ENCODE data around the gene FUT1. TPM values are rescaled to one million over a fixed set of nuclear protein-coding genes. Genes with fewer than 3 reads are reported as not detected.

FUT1 gene
- total and polyA plus RNA-seq, 9 of the 15 experiments (the other 6 are each of a cell fraction or from before 2014, with no cell fraction given): 2.3 to 18.5 (median 8.8) TPM

- TF ChIP-seq, protein P1, sequence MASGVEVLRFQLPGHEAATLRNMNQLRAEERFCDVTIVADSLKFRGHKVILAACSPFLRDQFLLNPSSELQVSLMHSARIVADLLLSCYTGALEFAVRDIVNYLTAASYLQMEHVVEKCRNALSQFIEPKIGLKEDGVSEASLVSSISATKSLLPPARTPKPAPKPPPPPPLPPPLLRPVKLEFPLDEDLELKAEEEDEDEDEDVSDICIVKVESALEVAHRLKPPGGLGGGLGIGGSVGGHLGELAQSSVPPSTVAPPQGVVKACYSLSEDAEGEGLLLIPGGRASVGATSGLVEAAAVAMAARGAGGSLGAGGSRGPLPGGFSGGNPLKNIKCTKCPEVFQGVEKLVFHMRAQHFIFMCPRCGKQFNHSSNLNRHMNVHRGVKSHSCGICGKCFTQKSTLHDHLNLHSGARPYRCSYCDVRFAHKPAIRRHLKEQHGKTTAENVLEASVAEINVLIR (CRISPR knock-in tag; IDR thresholded peaks at IDR 0.05): peak; percentile 77
- TF ChIP-seq ZFX (CRISPR knock-in tag; IDR thresholded peaks at IDR 0.05) (peak; percentile 51), ZNF431 (CRISPR knock-in tag; IDR thresholded peaks at IDR 0.05) (no peak), POLR2G (IDR thresholded peaks at IDR 0.05; ENCODE audit: low read depth, low read length) (peak; percentile 55), ZNF586 (CRISPR knock-in tag; conservative IDR thresholded peaks at IDR 0.05) (no peak), ZFPM2 (CRISPR knock-in tag; IDR thresholded peaks at IDR 0.05) (no peak), TFAP4 (CRISPR knock-in tag; IDR thresholded peaks at IDR 0.05; ENCODE audit: borderline replicate concordance) (peak; percentile 44), CEBPG (CRISPR knock-in tag; IDR thresholded peaks at IDR 0.05) (no peak), CEBPG (tag; conservative IDR thresholded peaks at IDR 0.05 in 1 of 2, IDR thresholded peaks at IDR 0.05 in 1 of 2) (no peak), ARID3A (IDR thresholded peaks at IDR 0.05; ENCODE audit: borderline replicate concordance, low read depth, low read length) (no peak), ZNF766 (CRISPR knock-in tag; conservative IDR thresholded peaks at IDR 0.05) (peak; percentile 95), ZNF57 (CRISPR knock-in tag; IDR thresholded peaks at IDR 0.05) (no peak), GABPB1 (CRISPR knock-in tag; IDR thresholded peaks at IDR 0.05) (no peak; the same call in 1 of the 2 replicates), ZNF655 (CRISPR knock-in tag; IDR thresholded peaks at IDR 0.05) (no peak), ATF3 (IDR thresholded peaks at IDR 0.05) (peak; percentile 88), ATF3 (CRISPR knock-in tag; conservative IDR thresholded peaks at IDR 0.05) (no peak), ELF4 (CRISPR knock-in tag; IDR thresholded peaks at IDR 0.05) (no peak), POLR2AphosphoS5 (IDR thresholded peaks at IDR 0.05; ENCODE audit: control insufficient read depth, insufficient read depth, low read depth, low read length) (no peak), FIP1L1 (IDR thresholded peaks at IDR 0.05; ENCODE audit: low read depth, low read length, poor library complexity, severe bottlenecking) (no peak), CXXC5 (CRISPR knock-in tag; IDR thresholded peaks at IDR 0.05) (peak; percentile 15), SRSF3 (IDR thresholded peaks at IDR 0.05; ENCODE audit: insufficient read depth, low read length) (no peak), CC2D1A (IDR thresholded peaks at IDR 0.05) (no peak)
Measured at GRCh38 chr19:48746738-48747575, 5.5 kb downstream of the FUT1 start, which contains the start of gene IZUMO1 (continued).

All from K562 (cell line).